ENCODE results near the gene WLS.

Gene WLS

GRCh38 chr1:68120136-68120791 lies 112.1 kb downstream of the WLS start:
- no peak overlapping the region for H3K4me3 ChIP-seq (ENCODE audit: low read length)
- H3K4me1 ChIP-seq (ENCODE audit: control insufficient read depth, low read depth, low read length), result no peaks in the 10 kb centered on the region
- no peaks in the 10 kb centered on the region for H3K36me3 ChIP-seq (ENCODE audit: control insufficient read depth, low read depth, low read length)
- H3K9ac ChIP-seq (ENCODE audit: low read length), result no peak overlapping the region
- H3K27ac ChIP-seq (ENCODE audit: low read length), result no peak overlapping the region
- H3K9me3 ChIP-seq (ENCODE audit: control insufficient read depth, low read depth, low read length), result no peaks in the 10 kb centered on the region
- H3K27me3 ChIP-seq (ENCODE audit: control insufficient read depth, insufficient read depth, low read length), result no peaks in the 10 kb centered on the region

GRCh38 chr1:68119445-68119844 lies 112.9 kb downstream of the WLS start:
- no peak overlapping the region for H3K4me3 ChIP-seq (ENCODE audit: low read length)
- H3K27me3 ChIP-seq (ENCODE audit: control insufficient read depth, insufficient read depth, low read length), result no peaks in the 10 kb centered on the region
- H3K9me3 ChIP-seq (ENCODE audit: control insufficient read depth, low read depth, low read length), result no peaks in the 10 kb centered on the region
- no peak overlapping the region for H3K9ac ChIP-seq (ENCODE audit: low read length)
- no peaks in the 10 kb centered on the region for H3K36me3 ChIP-seq (ENCODE audit: control insufficient read depth, low read depth, low read length)
- no peak overlapping the region for H3K27ac ChIP-seq (ENCODE audit: low read length)
- no peaks in the 10 kb centered on the region for H3K4me1 ChIP-seq (ENCODE audit: control insufficient read depth, low read depth, low read length)

- Histone ChIP-seq H3K9me3 (ENCODE audit: control insufficient read depth, low read depth, low read length) (no peaks in the 10 kb centered on the region), H3K9ac (ENCODE audit: low read length) (no peak overlapping the region), H3K27ac (ENCODE audit: low read length) (no peak overlapping the region), H3K4me3 (ENCODE audit: low read length) (no peak overlapping the region), H3K4me1 (ENCODE audit: control insufficient read depth, low read depth, low read length) (no peaks in the 10 kb centered on the region), H3K36me3 (ENCODE audit: control insufficient read depth, low read depth, low read length) (no peaks in the 10 kb centered on the region), H3K27me3 (ENCODE audit: control insufficient read depth, insufficient read depth, low read length) (no peaks in the 10 kb centered on the region)
Measured at GRCh38 chr1:68117416-68117815, 114.9 kb downstream of the WLS start.

GRCh38 chr1:68116643-68117235 lies 115.6 kb downstream of the WLS start:
- Histone ChIP-seq H3K27ac (ENCODE audit: low read length) (no peak overlapping the region), H3K27me3 (ENCODE audit: control insufficient read depth, insufficient read depth, low read length) (no peaks in the 10 kb centered on the region), H3K4me3 (ENCODE audit: low read length) (no peak overlapping the region), H3K9me3 (ENCODE audit: control insufficient read depth, low read depth, low read length) (no peaks in the 10 kb centered on the region), H3K9ac (ENCODE audit: low read length) (no peak overlapping the region), H3K4me1 (ENCODE audit: control insufficient read depth, low read depth, low read length) (no peaks in the 10 kb centered on the region), H3K36me3 (ENCODE audit: control insufficient read depth, low read depth, low read length) (no peaks in the 10 kb centered on the region)

- Histone ChIP-seq H3K4me3 (ENCODE audit: low read length) (no peak overlapping the region), H3K27ac (ENCODE audit: low read length) (no peak overlapping the region), H3K4me1 (ENCODE audit: control insufficient read depth, low read depth, low read length) (no peaks in the 10 kb centered on the region), H3K9me3 (ENCODE audit: control insufficient read depth, low read depth, low read length) (no peaks in the 10 kb centered on the region), H3K27me3 (ENCODE audit: control insufficient read depth, insufficient read depth, low read length) (no peaks in the 10 kb centered on the region), H3K36me3 (ENCODE audit: control insufficient read depth, low read depth, low read length) (no peaks in the 10 kb centered on the region), H3K9ac (ENCODE audit: low read length) (no peak overlapping the region)
Measured at GRCh38 chr1:68115308-68115707, 117.0 kb downstream of the WLS start.

GRCh38 chr1:68113966-68114365 lies 118.4 kb downstream of the WLS start:
- Histone ChIP-seq H3K27ac (ENCODE audit: low read length) (no peak overlapping the region), H3K36me3 (ENCODE audit: control insufficient read depth, low read depth, low read length) (no peaks in the 10 kb centered on the region), H3K4me3 (ENCODE audit: low read length) (no peak overlapping the region), H3K4me1 (ENCODE audit: control insufficient read depth, low read depth, low read length) (no peaks in the 10 kb centered on the region), H3K27me3 (ENCODE audit: control insufficient read depth, insufficient read depth, low read length) (no peaks in the 10 kb centered on the region), H3K9me3 (ENCODE audit: control insufficient read depth, low read depth, low read length) (no peaks in the 10 kb centered on the region), H3K9ac (ENCODE audit: low read length) (no peak overlapping the region)

- H3K9ac ChIP-seq (ENCODE audit: low read length), result no peak overlapping the region
- H3K4me3 ChIP-seq (ENCODE audit: low read length), result no peak overlapping the region
- no peaks in the 10 kb centered on the region for H3K36me3 ChIP-seq (ENCODE audit: control insufficient read depth, low read depth, low read length)
- no peaks in the 10 kb centered on the region for H3K4me1 ChIP-seq (ENCODE audit: control insufficient read depth, low read depth, low read length)
- H3K9me3 ChIP-seq (ENCODE audit: control insufficient read depth, low read depth, low read length), result no peaks in the 10 kb centered on the region
- no peaks in the 10 kb centered on the region for H3K27me3 ChIP-seq (ENCODE audit: control insufficient read depth, insufficient read depth, low read length)
- no peak overlapping the region for H3K27ac ChIP-seq (ENCODE audit: low read length)
Measured at GRCh38 chr1:68112835-68113243, 119.5 kb downstream of the WLS start.

- Histone ChIP-seq H3K9me3 (ENCODE audit: control insufficient read depth, low read depth, low read length) (no peaks in the 10 kb centered on the region), H3K27me3 (ENCODE audit: control insufficient read depth, insufficient read depth, low read length) (no peaks in the 10 kb centered on the region), H3K4me3 (ENCODE audit: low read length) (no peak overlapping the region), H3K27ac (ENCODE audit: low read length) (no peak overlapping the region), H3K36me3 (ENCODE audit: control insufficient read depth, low read depth, low read length) (no peaks in the 10 kb centered on the region), H3K9ac (ENCODE audit: low read length) (no peak overlapping the region), H3K4me1 (ENCODE audit: control insufficient read depth, low read depth, low read length) (no peaks in the 10 kb centered on the region)
Measured at GRCh38 chr1:68111519-68112436, 120.5 kb downstream of the WLS start.

GRCh38 chr1:68107771-68108170 lies 124.6 kb downstream of the WLS start:
- Histone ChIP-seq H3K9me3 (ENCODE audit: control insufficient read depth, low read depth, low read length) (no peaks in the 10 kb centered on the region), H3K9ac (ENCODE audit: low read length) (no peak overlapping the region), H3K36me3 (ENCODE audit: control insufficient read depth, low read depth, low read length) (no peaks in the 10 kb centered on the region), H3K27ac (ENCODE audit: low read length) (no peak overlapping the region), H3K27me3 (ENCODE audit: control insufficient read depth, insufficient read depth, low read length) (no peaks in the 10 kb centered on the region), H3K4me3 (ENCODE audit: low read length) (no peak overlapping the region), H3K4me1 (ENCODE audit: control insufficient read depth, low read depth, low read length) (no peaks in the 10 kb centered on the region)

DNA sequence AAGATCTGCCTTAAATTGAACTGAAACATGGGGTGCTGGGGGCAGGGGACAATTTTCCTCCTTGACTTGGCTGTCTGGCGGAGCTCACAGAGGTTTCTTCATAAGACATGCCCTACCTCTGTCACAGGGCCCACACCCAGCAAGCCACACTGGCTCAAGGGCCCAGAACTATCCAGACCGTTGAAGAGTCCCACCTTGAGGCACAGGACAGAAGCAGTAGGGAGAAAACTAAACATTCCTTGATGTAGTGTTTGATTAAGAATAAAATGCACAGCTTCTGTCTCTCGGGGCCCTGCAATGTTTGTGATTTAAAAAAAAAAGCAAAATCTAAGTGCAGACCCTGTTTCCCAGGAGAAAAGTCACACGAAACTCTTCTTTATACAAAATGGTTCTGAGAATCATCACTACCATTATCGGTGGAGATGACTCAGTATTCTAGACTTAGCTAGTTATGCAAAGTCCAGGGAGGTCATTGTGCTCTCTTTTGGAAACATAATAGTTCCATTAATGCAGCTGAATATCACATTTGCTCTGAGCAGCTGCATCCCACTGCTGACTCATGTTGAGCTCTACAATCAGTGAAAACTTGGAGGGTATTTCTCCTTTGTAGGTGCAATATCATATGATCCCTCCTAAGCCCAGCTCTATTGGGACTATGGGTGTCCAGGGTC lies 128.3 kb downstream of the WLS start:
- Histone ChIP-seq H3K4me3 (ENCODE audit: low read length) (no peak overlapping the region), H3K4me1 (ENCODE audit: control insufficient read depth, low read depth, low read length) (no peaks in the 10 kb centered on the region), H3K36me3 (ENCODE audit: control insufficient read depth, low read depth, low read length) (no peaks in the 10 kb centered on the region), H3K9me3 (ENCODE audit: control insufficient read depth, low read depth, low read length) (no peaks in the 10 kb centered on the region), H3K27ac (ENCODE audit: low read length) (no peak overlapping the region), H3K9ac (ENCODE audit: low read length) (no peak overlapping the region), H3K27me3 (ENCODE audit: control insufficient read depth, insufficient read depth, low read length) (no peaks in the 10 kb centered on the region)

DNA sequence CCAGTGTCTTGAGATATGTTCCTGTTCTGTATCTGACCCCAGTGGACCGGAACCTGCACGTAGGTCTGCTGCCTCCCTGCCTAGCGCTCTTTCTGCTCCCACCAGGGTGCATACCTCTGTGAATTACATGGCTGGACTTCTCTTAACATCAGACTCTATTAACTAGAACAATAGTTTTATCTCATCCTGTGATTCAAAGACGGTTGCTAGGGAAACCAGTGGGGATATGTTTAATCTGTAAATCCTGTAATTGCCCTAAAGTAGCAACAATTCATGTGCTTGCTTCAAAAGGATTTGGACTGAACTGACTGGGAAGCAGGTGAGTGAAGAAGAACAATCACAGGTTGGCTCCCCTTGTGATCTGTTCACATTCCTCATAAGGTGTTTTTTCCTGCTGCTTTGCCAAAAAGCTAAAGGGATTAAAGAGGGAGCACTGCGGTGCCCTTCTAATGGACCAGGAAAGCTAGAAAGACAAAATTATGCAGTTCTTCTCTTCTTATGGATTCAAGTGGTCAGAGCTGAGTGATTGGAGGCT lies 129.2 kb downstream of the WLS start:
- Histone ChIP-seq H3K27ac (ENCODE audit: low read length) (no peak overlapping the region), H3K4me1 (ENCODE audit: control insufficient read depth, low read depth, low read length) (no peaks in the 10 kb centered on the region)

More for the DNA sequence above, 129.2 kb downstream of the WLS start:
- Histone ChIP-seq H3K4me3 (ENCODE audit: low read length) (no peak overlapping the region), H3K36me3 (ENCODE audit: control insufficient read depth, low read depth, low read length) (no peaks in the 10 kb centered on the region), H3K27me3 (ENCODE audit: control insufficient read depth, insufficient read depth, low read length) (no peaks in the 10 kb centered on the region), H3K9me3 (ENCODE audit: control insufficient read depth, low read depth, low read length) (no peaks in the 10 kb centered on the region), H3K9ac (ENCODE audit: low read length) (no peak overlapping the region)

All from iPS-18a (cell line).